ENCODE measurements around the gene AVL9. TPM values are rescaled to one million over a fixed set of nuclear protein-coding genes. Genes with fewer than 3 reads are reported as not detected.

AVL9 gene
- total RNA-seq, 2 experiments from 2014 or later = 23.3 to 25.4 TPM

- no peak for ATAC-seq (ENCODE audit: poor library complexity)
- DNase-seq = no peak
- Histone ChIP-seq H3K36me3 (ENCODE audit: insufficient read depth, low read length) (peaks cover 66% of the 10 kb centered on the region), H3K4me3 (ENCODE audit: low read length) (no peak overlapping the region), H3K4me1 (ENCODE audit: insufficient read depth, low read length) (no peaks in the 10 kb centered on the region), H3K27ac (ENCODE audit: low read depth in 1 of 2, low read length in 2 of 2) (no peak overlapping the region), H3K9me3 (ENCODE audit: control insufficient read depth in 1 of 2, insufficient read depth in 1 of 2, low read length in 2 of 2) (no peaks in the 10 kb centered on the region), H3K27me3 (ENCODE audit: control insufficient read depth in 1 of 2, insufficient read depth in 2 of 2, low read length in 2 of 2) (no peaks in the 10 kb centered on the region)
- no peaks in the 10 kb centered on the region for H3K9me3 Mint-ChIP-seq
- no peak overlapping the region for H3K27ac Mint-ChIP-seq
- peaks cover 5% of the 10 kb centered on the region for H3K4me1 Mint-ChIP-seq (ENCODE audit: low read depth)
- intact Hi-C loops (cut with DNase I, micrococcal nuclease) = no loop called here
- no peak for TF ChIP-seq CTCF (IDR thresholded peaks at IDR 0.05)
- POLR2A ChIA-PET = no interaction called here
- no peaks in the 10 kb centered on the region for H3K27me3 Mint-ChIP-seq
- no peak overlapping the region for H3K4me3 Mint-ChIP-seq
- CTCF ChIA-PET = no interaction called here
- peaks cover 77% of the 10 kb centered on the region for H3K36me3 Mint-ChIP-seq (ENCODE audit: low read depth)
Observed at GRCh38 chr7:32583791-32584190, 88.5 kb downstream of the AVL9 start.

- DNase-seq = no peak
- TF ChIP-seq CTCF (IDR thresholded peaks at IDR 0.05) = no peak
- peak overlapping the region; percentile 18 for H3K27ac Mint-ChIP-seq
- H3K36me3 Mint-ChIP-seq (ENCODE audit: low read depth) = peaks cover 54% of the 10 kb centered on the region
- no peak overlapping the region for H3K4me3 Mint-ChIP-seq
- Histone ChIP-seq H3K27me3 (ENCODE audit: control insufficient read depth in 1 of 2, insufficient read depth in 2 of 2, low read length in 2 of 2) (no peaks in the 10 kb centered on the region), H3K4me1 (ENCODE audit: insufficient read depth, low read length) (no peaks in the 10 kb centered on the region), H3K4me3 (ENCODE audit: low read length) (no peak overlapping the region), H3K36me3 (ENCODE audit: insufficient read depth, low read length) (peaks cover 45% of the 10 kb centered on the region), H3K27ac (ENCODE audit: low read depth in 1 of 2, low read length in 2 of 2) (no peak overlapping the region), H3K9me3 (ENCODE audit: control insufficient read depth in 1 of 2, insufficient read depth in 1 of 2, low read length in 2 of 2) (no peaks in the 10 kb centered on the region)
- no peaks in the 10 kb centered on the region for H3K27me3 Mint-ChIP-seq
- H3K4me1 Mint-ChIP-seq (ENCODE audit: low read depth) = peaks cover 5% of the 10 kb centered on the region
- no peaks in the 10 kb centered on the region for H3K9me3 Mint-ChIP-seq
- CTCF ChIA-PET = no interaction called here
- POLR2A ChIA-PET = no interaction called here
- ATAC-seq (ENCODE audit: poor library complexity) = no peak
- intact Hi-C loops (cut with DNase I, micrococcal nuclease) = no loop called here
Observed at GRCh38 chr7:32586291-32587221, 91.3 kb downstream of the AVL9 start.

- Histone ChIP-seq H3K4me1 (ENCODE audit: insufficient read depth, low read length) (no peaks in the 10 kb centered on the region), H3K27ac (ENCODE audit: low read depth in 1 of 2, low read length in 2 of 2) (no peak overlapping the region), H3K4me3 (ENCODE audit: low read length) (no peak overlapping the region), H3K27me3 (ENCODE audit: control insufficient read depth in 1 of 2, insufficient read depth in 2 of 2, low read length in 2 of 2) (no peaks in the 10 kb centered on the region), H3K36me3 (ENCODE audit: insufficient read depth, low read length) (peaks cover 36% of the 10 kb centered on the region), H3K9me3 (ENCODE audit: control insufficient read depth in 1 of 2, insufficient read depth in 1 of 2, low read length in 2 of 2) (no peaks in the 10 kb centered on the region)
- Mint-ChIP-seq H3K27ac (peak overlapping the region; percentile 44), H3K9me3 (no peaks in the 10 kb centered on the region), H3K4me1 (ENCODE audit: low read depth) (peaks cover 5% of the 10 kb centered on the region), H3K27me3 (no peaks in the 10 kb centered on the region), H3K4me3 (no peak overlapping the region), H3K36me3 (ENCODE audit: low read depth) (peaks cover 45% of the 10 kb centered on the region)
- no peak for DNase-seq
- CTCF ChIA-PET = no interaction called here
- no peak for ATAC-seq (ENCODE audit: poor library complexity)
- POLR2A ChIA-PET = no interaction called here
- TF ChIP-seq CTCF (IDR thresholded peaks at IDR 0.05) = no peak
- intact Hi-C loops (cut with DNase I, micrococcal nuclease) = no loop called here
Observed at GRCh38 chr7:32587411-32587948, 92.2 kb downstream of the AVL9 start.

All from CD4-positive, alpha-beta T cell (primary cell).